ENCODE results near the gene DNAAF8. TPM values are rescaled to one million over a fixed set of nuclear protein-coding genes. Genes with fewer than 3 reads are reported as not detected.

DNAAF8 gene
- 0.83 and 1.2 TPM in 2 replicates for total RNA-seq

DNA sequence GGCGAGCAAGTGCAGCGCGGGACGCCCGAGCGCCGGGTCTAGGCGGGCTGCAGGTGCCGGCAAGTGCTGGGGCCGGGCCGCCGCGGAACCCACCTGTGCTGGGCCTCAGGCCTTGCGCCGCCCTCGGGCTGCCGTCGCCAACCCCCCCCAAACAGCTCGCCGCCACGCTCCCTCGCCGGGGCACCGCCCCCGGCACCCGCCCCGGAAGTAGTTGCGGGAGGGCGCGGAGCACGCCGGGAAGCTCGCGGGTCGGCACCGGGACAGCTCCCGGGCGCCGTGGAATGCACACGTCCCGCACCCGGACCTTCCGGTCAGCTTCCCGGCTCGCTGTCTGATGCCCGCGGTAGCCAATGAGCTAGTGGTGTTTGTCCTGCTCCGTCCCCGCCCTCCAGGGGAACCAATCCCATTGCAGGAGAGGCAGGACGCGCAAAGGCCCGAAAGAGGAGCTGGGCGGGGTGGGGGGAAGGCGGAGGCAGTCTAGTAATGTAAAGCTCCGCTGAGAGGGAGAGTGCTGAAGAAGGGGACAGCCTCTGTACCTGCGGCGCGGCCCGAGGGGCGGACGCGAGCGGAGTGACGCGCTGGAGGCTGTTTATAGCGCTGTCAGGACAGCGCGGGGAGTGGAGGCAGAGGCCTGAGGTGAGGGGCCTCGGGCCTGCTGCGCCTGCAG lies at the start of gene DNAAF8, which contains the start of gene ANKS3:
Gene DNAAF8, plus strand, starts transcription at position 475 of the 667 bp plus-strand sequence. CDS start 1,978 bp downstream, outside the sequence.
Gene ANKS3, minus strand, starts transcription at position 209 of the 667 bp plus-strand sequence. CDS start 4,122 bp downstream, outside the sequence.

DNA sequence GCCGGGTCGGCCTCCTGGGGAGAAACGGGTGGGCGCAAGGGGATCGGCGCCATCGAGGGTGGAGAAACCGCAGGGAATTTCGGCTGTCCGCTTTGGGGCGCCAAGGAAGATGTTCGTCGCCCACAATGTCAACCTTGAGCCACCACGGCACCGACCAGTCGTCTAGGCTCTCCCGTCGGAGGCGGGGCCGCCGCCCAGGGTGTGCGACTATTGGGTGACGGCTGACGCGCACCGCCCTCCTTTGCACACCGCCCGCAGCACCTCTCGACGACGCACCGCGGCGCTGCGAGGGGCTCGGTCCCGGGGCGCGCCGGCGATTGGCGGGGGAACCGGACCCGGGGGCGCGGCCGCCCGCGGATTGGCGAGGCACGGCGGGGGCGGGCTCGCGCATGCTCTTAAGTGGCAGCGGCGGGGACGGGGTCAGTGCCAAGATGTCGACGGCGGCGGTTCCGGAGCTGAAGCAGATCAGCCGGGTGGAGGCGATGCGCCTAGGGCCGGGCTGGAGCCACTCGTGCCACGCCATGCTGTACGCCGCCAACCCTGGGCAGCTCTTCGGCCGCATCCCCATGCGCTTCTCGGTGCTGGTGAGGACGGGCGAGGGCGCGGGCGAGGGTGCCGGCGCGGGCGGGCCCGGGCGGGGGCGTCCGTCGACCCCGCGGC lies 40.9 kb upstream of the DNAAF8 start, which contains the start of gene NUDT16L1:
Gene NUDT16L1, plus strand, starts transcription at position 267 of the 660 bp plus-strand sequence. Its CDS starts 165 bp downstream, at position 432.

DNA sequence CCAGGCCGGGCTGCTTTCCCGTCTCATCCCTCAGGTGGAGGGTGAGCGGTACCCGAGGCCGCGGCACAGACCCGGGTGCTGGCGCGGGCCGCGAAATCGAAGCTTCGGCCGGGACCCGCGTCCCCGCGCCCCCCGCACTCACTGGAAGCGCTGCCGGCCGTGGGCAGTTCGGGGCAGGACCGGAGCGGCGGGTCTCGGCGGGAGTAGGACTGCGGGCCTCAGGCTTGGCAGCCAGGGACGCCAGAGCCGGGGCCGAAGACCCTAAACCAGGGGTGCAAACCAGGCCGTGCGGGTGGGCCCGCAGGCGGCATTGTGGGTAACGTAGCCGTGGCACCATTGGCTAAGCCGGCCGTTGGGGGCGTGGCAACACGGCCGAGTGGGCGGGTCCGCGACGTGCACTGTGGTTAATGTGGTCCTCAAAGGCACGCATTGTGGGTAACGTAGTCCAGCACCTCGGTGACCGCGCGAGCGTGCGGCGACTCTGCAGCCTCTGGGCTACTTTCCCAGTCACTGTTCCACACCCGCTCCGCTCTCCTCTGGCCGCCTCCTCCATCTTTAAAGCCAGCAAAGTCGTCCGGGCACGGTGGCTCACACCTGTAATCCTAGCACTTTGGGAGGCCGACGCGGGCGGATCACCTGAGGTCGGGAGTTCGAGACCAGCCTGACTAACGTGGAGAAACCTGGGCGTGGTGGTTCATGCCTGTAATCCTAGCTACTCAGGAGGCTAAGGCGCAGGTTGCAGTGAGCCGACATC lies 32.7 kb downstream of the DNAAF8 start, which contains the start of gene ZNF500:
Gene ZNF500, minus strand, starts transcription at position 288 of the 754 bp plus-strand sequence. CDS start 1,184 bp downstream, outside the sequence.

DNA sequence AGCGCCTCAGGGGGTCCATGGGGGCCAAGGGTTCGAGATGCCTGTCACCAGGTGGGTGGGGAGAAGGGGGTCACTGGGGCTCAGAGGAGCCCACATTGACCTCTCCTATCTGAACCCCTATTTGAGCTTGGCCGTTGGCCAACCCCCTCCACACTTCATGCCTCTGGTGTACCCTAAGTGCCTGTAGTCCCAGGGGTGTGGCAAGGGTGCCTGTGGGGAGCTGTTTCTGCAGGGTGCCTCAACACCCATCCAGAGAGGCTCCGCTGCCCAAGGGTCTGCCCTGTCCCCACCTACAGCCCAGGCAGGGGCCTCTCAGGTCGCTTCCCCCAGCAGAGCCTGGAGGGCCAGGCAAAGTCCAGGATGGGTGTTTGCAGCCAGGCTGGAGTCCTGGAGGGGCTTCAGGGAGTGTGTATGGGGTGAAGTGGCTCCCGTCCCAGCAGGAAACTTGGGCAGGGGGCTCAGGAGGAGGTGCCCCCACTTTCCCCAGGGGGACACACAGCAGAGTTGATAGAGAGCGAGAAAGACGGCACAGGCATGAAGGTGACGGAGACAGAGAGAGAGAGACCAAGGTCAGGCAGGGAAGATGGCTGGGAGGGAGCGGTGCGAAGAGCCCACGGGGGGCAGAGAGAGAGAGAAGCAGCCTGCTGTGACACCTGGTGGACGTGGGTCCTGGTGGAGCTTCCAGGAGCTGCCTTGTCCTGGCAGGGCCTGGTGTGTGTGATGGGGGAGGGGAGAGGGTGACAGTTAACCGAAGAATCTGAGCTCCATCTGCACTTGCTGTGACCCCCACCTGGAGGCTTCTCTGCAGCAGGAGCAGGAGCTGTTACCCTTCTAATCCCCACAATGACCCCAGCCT lies 53.5 kb downstream of the DNAAF8 start, which contains the start of gene SEPTIN12:
Gene SEPTIN12, minus strand, starts transcription at position 719 of the 856 bp plus-strand sequence. Its CDS starts 700 bp downstream, at position 19.

DNA sequence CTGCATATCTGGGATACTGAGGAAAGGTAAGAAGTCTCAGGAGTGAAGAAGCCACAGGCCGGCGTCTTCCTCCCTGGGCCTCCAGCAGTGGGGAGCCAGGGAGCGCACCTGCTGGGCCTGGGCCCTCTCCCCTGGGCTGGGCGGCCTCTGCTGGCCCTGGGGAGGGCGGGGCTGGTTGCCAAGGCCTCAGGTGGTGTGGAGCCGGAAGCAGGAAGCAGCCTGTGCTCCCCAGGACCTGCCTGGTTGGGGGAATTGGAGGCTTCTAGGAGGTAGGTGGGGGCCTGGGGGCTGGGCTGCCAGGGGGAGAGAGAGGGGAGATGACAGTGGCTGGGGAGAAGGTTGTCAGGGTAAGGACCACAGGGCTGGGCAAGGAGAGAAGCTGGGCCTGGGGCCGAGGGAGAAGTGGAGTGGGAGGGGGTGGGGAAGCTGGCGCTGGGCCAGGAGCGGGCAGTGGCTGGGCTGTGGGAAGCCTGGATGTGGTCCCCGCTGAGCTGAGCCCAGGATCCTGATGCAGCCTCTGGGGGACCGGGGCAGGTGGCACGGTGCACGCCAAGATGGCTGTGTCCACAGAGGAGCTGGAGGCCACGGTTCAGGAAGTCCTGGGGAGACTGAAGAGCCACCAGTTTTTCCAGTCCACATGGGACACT lies 61.0 kb downstream of the DNAAF8 start, which contains the start of gene SMIM22:
Gene SMIM22, plus strand, starts transcription at position 189 of the 647 bp plus-strand sequence. Its CDS starts 366 bp downstream, at position 555.

Other genes starting within 250 kb of the DNAAF8 start
- 13.4 and 17.3 TPM in 2 replicates for gene CDIP1, start 195.8 kb upstream of the DNAAF8 start, total RNA-seq
- gene C16orf96, start 178.2 kb upstream of the DNAAF8 start, total RNA-seq, result not detected in 2 replicates
- 8.3 and 8.6 TPM in 2 replicates for gene UBALD1, start 119.6 kb upstream of the DNAAF8 start, total RNA-seq
- 24.1 and 56.4 TPM in 2 replicates for gene MGRN1, start 109.7 kb upstream of the DNAAF8 start, total RNA-seq
- 26.8 and 31.5 TPM in 2 replicates for gene NUDT16L1, start 41.0 kb upstream of the DNAAF8 start, total RNA-seq
- gene ANKS3, start 266 bp upstream of the DNAAF8 start, total RNA-seq, result 32.8 and 33.3 TPM in 2 replicates
- 9.4 and 9.8 TPM in 2 replicates for gene ZNF500, start 32.6 kb downstream of the DNAAF8 start, total RNA-seq
- gene SEPTIN12, start 53.8 kb downstream of the DNAAF8 start, total RNA-seq, result not detected in 2 replicates
- gene SMIM22, start 60.8 kb downstream of the DNAAF8 start, total RNA-seq, result not detected in 2 replicates
- gene ROGDI, start 68.1 kb downstream of the DNAAF8 start, total RNA-seq, result 28.5 and 33.3 TPM in 2 replicates
- gene GLYR1, start 112.8 kb downstream of the DNAAF8 start, total RNA-seq, result 48.1 and 67.9 TPM in 2 replicates
- gene UBN1, start 112.9 kb downstream of the DNAAF8 start, total RNA-seq, result 18.1 and 28.7 TPM in 2 replicates
- under 0.01 and 0.05 TPM in 2 replicates for gene PPL, start 202.6 kb downstream of the DNAAF8 start, total RNA-seq
- under 0.01 TPM in 1 of 2 replicates, not detected in the other for gene SEC14L5, start 223.8 kb downstream of the DNAAF8 start, total RNA-seq